ENCODE results near the gene WSCD1. TPM values are rescaled to one million over a fixed set of nuclear protein-coding genes. Genes with fewer than 3 reads are reported as not detected.

Gene WSCD1
- total RNA-seq, 4 donors from 2014 or later = 3.2 to 10.1 (median 5.3) TPM

GRCh38 chr17:6138761-6139446 lies 68.7 kb downstream of the WSCD1 start:
- no peaks in the 10 kb centered on the region for H3K9me3 ChIP-seq
- no peak overlapping the region for H3K27ac ChIP-seq
- H3K4me3 ChIP-seq = no peak overlapping the region
- peaks cover 16% of the 10 kb centered on the region for H3K27me3 ChIP-seq
- TF ChIP-seq POLR2AphosphoS5 (IDR thresholded peaks at IDR 0.05) (no peak), EP300 (IDR thresholded peaks at IDR 0.05) (no peak), CTCF (IDR thresholded peaks at IDR 0.05) (no peak), POLR2A (IDR thresholded peaks at IDR 0.05) (no peak)
- ATAC-seq = no peak
- H3K36me3 ChIP-seq = no peaks in the 10 kb centered on the region
- WGBS, 2 donors (ENCODE audit: low coverage in 1 of 2) = 51 to 54% methylated on average over 3 of the region's 3 CpGs
- no peaks in the 10 kb centered on the region for H3K4me1 ChIP-seq

- no peak for TF ChIP-seq POLR2A (IDR thresholded peaks at IDR 0.05)
- no peak for TF ChIP-seq POLR2AphosphoS5 (IDR thresholded peaks at IDR 0.05)
- no peak for TF ChIP-seq EP300 (IDR thresholded peaks at IDR 0.05)
- TF ChIP-seq CTCF (IDR thresholded peaks at IDR 0.05) = no peak
- no peaks in the 10 kb centered on the region for H3K4me1 ChIP-seq
- ATAC-seq = no peak
- H3K27ac ChIP-seq = no peak overlapping the region
- peaks cover 16% of the 10 kb centered on the region for H3K27me3 ChIP-seq
- H3K9me3 ChIP-seq = no peaks in the 10 kb centered on the region
- WGBS, 2 donors (ENCODE audit: low coverage in 1 of 2) = 71 to 88% methylated on average over 5 to 8 of the region's 8 CpGs
- no peaks in the 10 kb centered on the region for H3K36me3 ChIP-seq
- no peak overlapping the region for H3K4me3 ChIP-seq
Measured at GRCh38 chr17:6139447-6139832, 69.3 kb downstream of the WSCD1 start.

- no peak overlapping the region for H3K27ac ChIP-seq
- H3K27me3 ChIP-seq = peaks cover 16% of the 10 kb centered on the region
- TF ChIP-seq CTCF (IDR thresholded peaks at IDR 0.05) = no peak
- no peak for TF ChIP-seq POLR2AphosphoS5 (IDR thresholded peaks at IDR 0.05)
- no peak for TF ChIP-seq EP300 (IDR thresholded peaks at IDR 0.05)
- no peak for TF ChIP-seq POLR2A (IDR thresholded peaks at IDR 0.05)
- no peaks in the 10 kb centered on the region for H3K4me1 ChIP-seq
- H3K9me3 ChIP-seq = no peaks in the 10 kb centered on the region
- H3K4me3 ChIP-seq = no peak overlapping the region
- ATAC-seq = no peak
- 68 to 85% methylated on average over 2 of the region's 2 CpGs for WGBS, 2 donors (ENCODE audit: low coverage in 1 of 2)
- no peaks in the 10 kb centered on the region for H3K36me3 ChIP-seq
Measured at GRCh38 chr17:6140188-6140587, 70.0 kb downstream of the WSCD1 start.

GRCh38 chr17:6140728-6141330 lies 70.7 kb downstream of the WSCD1 start:
- Histone ChIP-seq H3K27ac (no peak overlapping the region), H3K27me3 (peaks cover 11% of the 10 kb centered on the region), H3K4me1 (no peaks in the 10 kb centered on the region), H3K4me3 (no peak overlapping the region), H3K9me3 (no peaks in the 10 kb centered on the region), H3K36me3 (no peaks in the 10 kb centered on the region)
- TF ChIP-seq EP300 (IDR thresholded peaks at IDR 0.05) = no peak
- TF ChIP-seq POLR2AphosphoS5 (IDR thresholded peaks at IDR 0.05) = no peak
- TF ChIP-seq POLR2A (IDR thresholded peaks at IDR 0.05) = no peak
- TF ChIP-seq CTCF (IDR thresholded peaks at IDR 0.05) = no peak
- 76 to 82% methylated on average over 7 to 8 of the region's 8 CpGs for WGBS, 2 donors (ENCODE audit: low coverage in 1 of 2)
- ATAC-seq = no peak

- no peak for TF ChIP-seq CTCF (IDR thresholded peaks at IDR 0.05)
- TF ChIP-seq POLR2AphosphoS5 (IDR thresholded peaks at IDR 0.05) = no peak
- no peak for TF ChIP-seq POLR2A (IDR thresholded peaks at IDR 0.05)
- no peak for TF ChIP-seq EP300 (IDR thresholded peaks at IDR 0.05)
- no peak overlapping the region for H3K4me3 ChIP-seq
- no peaks in the 10 kb centered on the region for H3K9me3 ChIP-seq
- 69 to 72% methylated on average over 6 of the region's 6 CpGs for WGBS, 2 donors (ENCODE audit: low coverage in 1 of 2)
- H3K4me1 ChIP-seq = no peaks in the 10 kb centered on the region
- ATAC-seq = no peak
- no peaks in the 10 kb centered on the region for H3K36me3 ChIP-seq
- H3K27me3 ChIP-seq = no peaks in the 10 kb centered on the region
- no peak overlapping the region for H3K27ac ChIP-seq
Measured at GRCh38 chr17:6142701-6143100, 72.5 kb downstream of the WSCD1 start.

All from gastroesophageal sphincter (tissue), 4 donors.